Ishikawa (cell line): ENCODE data around the gene SLCO2B1.

Source experiments
- FOXM1 ChIP-seq: IDR thresholded peaks from 2 replicates; pipeline ENCODE4 v1.6.1; 2012; ENCODE audit warnings: low read depth, borderline replicate concordance
- MAX ChIP-seq: IDR thresholded peaks from 2 replicates; pipeline ENCODE4 v1.6.1; 2012
- TF ChIP-seq, protein P1 (sequence below): IDR thresholded peaks from 2 replicates; pipeline ENCODE4 v1.6.1; 2012; ENCODE audit warnings: low read depth, mild to moderate bottlenecking

GRCh38 chr11:75113030-75113429 lies 37.9 kb upstream of the SLCO2B1 start:
- no peak for TF ChIP-seq MAX
- TF ChIP-seq FOXM1 = no peak
- TF ChIP-seq, protein P1, sequence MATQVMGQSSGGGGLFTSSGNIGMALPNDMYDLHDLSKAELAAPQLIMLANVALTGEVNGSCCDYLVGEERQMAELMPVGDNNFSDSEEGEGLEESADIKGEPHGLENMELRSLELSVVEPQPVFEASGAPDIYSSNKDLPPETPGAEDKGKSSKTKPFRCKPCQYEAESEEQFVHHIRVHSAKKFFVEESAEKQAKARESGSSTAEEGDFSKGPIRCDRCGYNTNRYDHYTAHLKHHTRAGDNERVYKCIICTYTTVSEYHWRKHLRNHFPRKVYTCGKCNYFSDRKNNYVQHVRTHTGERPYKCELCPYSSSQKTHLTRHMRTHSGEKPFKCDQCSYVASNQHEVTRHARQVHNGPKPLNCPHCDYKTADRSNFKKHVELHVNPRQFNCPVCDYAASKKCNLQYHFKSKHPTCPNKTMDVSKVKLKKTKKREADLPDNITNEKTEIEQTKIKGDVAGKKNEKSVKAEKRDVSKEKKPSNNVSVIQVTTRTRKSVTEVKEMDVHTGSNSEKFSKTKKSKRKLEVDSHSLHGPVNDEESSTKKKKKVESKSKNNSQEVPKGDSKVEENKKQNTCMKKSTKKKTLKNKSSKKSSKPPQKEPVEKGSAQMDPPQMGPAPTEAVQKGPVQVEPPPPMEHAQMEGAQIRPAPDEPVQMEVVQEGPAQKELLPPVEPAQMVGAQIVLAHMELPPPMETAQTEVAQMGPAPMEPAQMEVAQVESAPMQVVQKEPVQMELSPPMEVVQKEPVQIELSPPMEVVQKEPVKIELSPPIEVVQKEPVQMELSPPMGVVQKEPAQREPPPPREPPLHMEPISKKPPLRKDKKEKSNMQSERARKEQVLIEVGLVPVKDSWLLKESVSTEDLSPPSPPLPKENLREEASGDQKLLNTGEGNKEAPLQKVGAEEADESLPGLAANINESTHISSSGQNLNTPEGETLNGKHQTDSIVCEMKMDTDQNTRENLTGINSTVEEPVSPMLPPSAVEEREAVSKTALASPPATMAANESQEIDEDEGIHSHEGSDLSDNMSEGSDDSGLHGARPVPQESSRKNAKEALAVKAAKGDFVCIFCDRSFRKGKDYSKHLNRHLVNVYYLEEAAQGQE = no peak
